H1 (cell line): ENCODE results near the gene PRKACA. TPM values are rescaled to one million over a fixed set of nuclear protein-coding genes. Genes with fewer than 3 reads are reported as not detected.

Experiments used
- ATF2 ChIP-seq: IDR thresholded peaks from 2 replicates; pipeline ENCODE4 v1.6.1; 2012; ENCODE audit warnings: low read length, inconsistent platforms
- CBX8 ChIP-seq: fragments of 300-800, 300-1000 bp; sonication (generic); IDR thresholded peaks from 2 replicates; pipeline ENCODE4 v1.7.1; 2016; ENCODE audit warnings: low read depth, low read length, borderline replicate concordance
- CREB1 ChIP-seq: IDR thresholded peaks from 2 replicates; pipeline ENCODE4 v1.6.1; 2012; ENCODE audit warnings: inconsistent platforms
- EGR1 ChIP-seq: IDR thresholded peaks from 2 replicates; pipeline ENCODE4 v1.6.1; 2011; ENCODE audit warnings: low read depth, low read length, borderline replicate concordance
- FOSL1 ChIP-seq: IDR thresholded peaks from 2 replicates; pipeline ENCODE4 v1.6.1; 2011; ENCODE audit warnings: mild to moderate bottlenecking, low read depth, low read length, moderate library complexity; ENCODE audit not compliant: insufficient read depth
- HDAC2 ChIP-seq, 2 experiments: fragments of 300-600 bp in 1 of 2; sonication (generic) in 1 of 2; IDR thresholded peaks; 2 replicates each; pipeline ENCODE4 v1.6.1; 2011 to 2012; ENCODE audit warnings: low read depth in 2 of 2, low read length in 2 of 2, mild to moderate bottlenecking in 2 of 2, moderate library complexity in 2 of 2, borderline replicate concordance in 1 of 2, inconsistent platforms in 1 of 2
- KDM5A ChIP-seq: fragments of 200-600 bp; IDR thresholded peaks from 2 replicates; pipeline ENCODE4 v1.7.1; 2012; ENCODE audit warnings: mild to moderate bottlenecking, low read length, inconsistent platforms, mixed read lengths
- NANOG ChIP-seq: IDR thresholded peaks from 2 replicates; pipeline ENCODE4 v1.6.1; 2011; ENCODE audit warnings: low read length, low read depth, mild to moderate bottlenecking, inconsistent platforms; ENCODE audit not compliant: insufficient read depth, poor library complexity, severe bottlenecking
- POLR2A ChIP-seq, 2 experiments: IDR thresholded peaks; 1 replicate in 1 of 2; 2 replicates in 1 of 2; pipeline ENCODE4 v1.6.1; 2011; ENCODE audit warnings: low read depth in 2 of 2, low read length in 2 of 2, mild to moderate bottlenecking in 2 of 2; ENCODE audit errors: control extremely low read depth in 1 of 2
- SIN3A ChIP-seq, 2 experiments: IDR thresholded peaks in 1 of 2; conservative IDR thresholded peaks in 1 of 2; 2 replicates each; pipeline ENCODE4 v1.6.1; 2011 to 2012; ENCODE audit warnings: low read length in 2 of 2, improper control_type of control experiment in 1 of 2, low read depth in 1 of 2, mild to moderate bottlenecking in 1 of 2
- SP2 ChIP-seq: IDR thresholded peaks from 2 replicates; pipeline ENCODE4 v1.6.1; 2012; ENCODE audit warnings: mild to moderate bottlenecking, low read length, inconsistent platforms
- SUZ12 ChIP-seq: fragments of 200-600 bp; sonication (generic); IDR thresholded peaks from 2 replicates; pipeline ENCODE4 v1.6.1; 2012; ENCODE audit warnings: mild to moderate bottlenecking, inconsistent platforms, low read length, moderate library complexity, mixed read lengths
- TEAD4 ChIP-seq: IDR thresholded peaks from 2 replicates; pipeline ENCODE4 v1.6.1; 2012; ENCODE audit warnings: low read depth, low read length, inconsistent platforms, mixed read lengths
- polyA plus RNA-seq, 7 experiments: library from polyadenylated mRNA; depleted of rRNA in 3 of 7; stranded (reverse) in 5 of 7; unstranded in 2 of 7; fragments of >200 nt in 5 of 7; fragments of 200-250 nt in 2 of 7; gene quantifications; 1 replicate in 5 of 7; 2 replicates in 1 of 7; 4 replicates in 1 of 7; pipeline versions ENCODE4 v1.2.1 to v1.2.3, GENCODE V29; 2011 to 2013; ENCODE audit warnings: missing spikeins in 2 of 7, mixed read lengths in 2 of 7
- total RNA-seq: library from RNA; stranded (reverse); fragmentation: NEBNext Ultra II Directional; extraction: Animal tissue kit (Norgen Biotek cat#: 25700); gene quantifications from 2 replicates; pipeline ENCODE4 v1.2.1, GENCODE V29; 2021

The PRKACA gene
- total and polyA plus RNA-seq, 2 of the 8 experiments (the other 6 are each of a cell fraction or from before 2014, with no cell fraction given): 14.2 to 48.2 TPM

GRCh38 chr19:14073261-14073924, 44.2 kb downstream of the PRKACA start (continued):
- TF ChIP-seq FOSL1 (no peak), SUZ12 (no peak; the same call in 1 of the 2 replicates), SIN3A (conservative IDR thresholded peaks at IDR 0.05 in 1 of 2, IDR thresholded peaks at IDR 0.05 in 1 of 2; ENCODE audit: low read depth in 1 of 2, low read length in 2 of 2) (no peak), ATF2 (no peak), CBX8 (no peak), NANOG (no peak), HDAC2 (IDR thresholded peaks at IDR 0.05; ENCODE audit: borderline replicate concordance in 1 of 2, low read depth in 2 of 2, low read length in 2 of 2) (no peak), EGR1 (no peak; the same call in 1 of the 2 replicates), TEAD4 (no peak), KDM5A (no peak), POLR2A (IDR thresholded peaks at IDR 0.05; ENCODE audit: control extremely low read depth in 1 of 2, low read depth in 2 of 2, low read length in 2 of 2) (no peak), SP2 (no peak), CREB1 (no peak)
